ENCODE results near the gene TRMT13. TPM values are rescaled to one million over a fixed set of nuclear protein-coding genes. Genes with fewer than 3 reads are reported as not detected.

TRMT13 gene
- total RNA-seq, 1 experiment from 2014 or later: 19.4 TPM

- no peak for DNase-seq
- no peak within 1 kb of the TSS for H3K4me2 ChIP-seq (ENCODE audit: insufficient read depth, insufficient read length, low read length)
- no peak within 1 kb of the TSS for H3K27ac ChIP-seq (ENCODE audit: insufficient read length, low read depth, low read length)
- no peak within 1 kb of the TSS for H2BK12ac ChIP-seq (ENCODE audit: insufficient read length, low read depth, low read length)
- Mint-ChIP-seq H3K27ac (no peak within 1 kb of the TSS), H3K4me1 (peaks cover 0 to 4% of the 10 kb centered on the region in 2 experiments; a peak in 2 of 4 replicates), H3K36me3 (ENCODE audit: insufficient read depth in 1 of 3, low read depth in 3 of 3) (no peaks in the 10 kb centered on the region), H3K9me3 (no peaks in the 10 kb centered on the region), H3K4me3 (no peak within 1 kb of the TSS), H3K27me3 (ENCODE audit: low read depth) (no peaks in the 10 kb centered on the region)
- no peak within 1 kb of the TSS for H3K14ac ChIP-seq (ENCODE audit: insufficient read depth, low read length)
- H4K8ac ChIP-seq (replicated peaks; ENCODE audit: insufficient read length, low read depth, low read length): no peak within 1 kb of the TSS
- no peak within 1 kb of the TSS for H3K18ac ChIP-seq (ENCODE audit: insufficient read length, low read depth, low read length)
- no peak within 1 kb of the TSS for H3K9ac ChIP-seq (ENCODE audit: extremely low read depth, insufficient read length, low read length)
- no peaks in the 10 kb centered on the region for H3K4me1 ChIP-seq (ENCODE audit: insufficient read depth, low read length)
- no peak within 1 kb of the TSS for H2BK5ac ChIP-seq (ENCODE audit: insufficient read length, low read length)
- no peaks in the 10 kb centered on the region for H3K79me2 ChIP-seq (ENCODE audit: insufficient read depth, low read length)
- no peak within 1 kb of the TSS for H3K56ac ChIP-seq (ENCODE audit: insufficient read length, low read depth, low read length)
- H4K5ac ChIP-seq (ENCODE audit: insufficient read length, low read depth, low read length): no peak within 1 kb of the TSS
- no peak within 1 kb of the TSS for H3K4ac ChIP-seq (ENCODE audit: low read depth, low read length)
- H3K9me3 ChIP-seq (ENCODE audit: control insufficient read depth, low read depth, low read length): no peaks in the 10 kb centered on the region
- H3T11ph ChIP-seq (ENCODE audit: low read length): no peak within 1 kb of the TSS
- H2BK15ac ChIP-seq (ENCODE audit: low read depth, low read length): no peak within 1 kb of the TSS
- H2BK120ac ChIP-seq (ENCODE audit: low read depth, low read length, poor library complexity, severe bottlenecking): no peak within 1 kb of the TSS
- H3K23ac ChIP-seq (ENCODE audit: insufficient read length, low read depth, low read length): no peak within 1 kb of the TSS
- no peak within 1 kb of the TSS for H2BK20ac ChIP-seq (ENCODE audit: low read depth, low read length, poor library complexity, severe bottlenecking)
- no peaks in the 10 kb centered on the region for H3K27me3 ChIP-seq (ENCODE audit: insufficient read depth, low read length)
- no peak within 1 kb of the TSS for H4K91ac ChIP-seq (ENCODE audit: insufficient read length, low read depth, low read length)
- no peak for TF ChIP-seq CTCF (conservative IDR thresholded peaks at IDR 0.05)
- no peaks in the 10 kb centered on the region for H3K79me1 ChIP-seq (ENCODE audit: insufficient read depth, low read depth, low read length, poor library complexity, severe bottlenecking)
- H2AFZ ChIP-seq (ENCODE audit: low read length): no peak within 1 kb of the TSS
- no peaks in the 10 kb centered on the region for H3K23me2 ChIP-seq (ENCODE audit: insufficient read length, low read depth, low read length, poor library complexity, severe bottlenecking)
- no CpG with 5 or more reads among the region's 5 CpGs for WGBS (ENCODE audit: extremely low coverage, insufficient read length, low lambda C conversion rate)
- no peaks in the 10 kb centered on the region for H4K20me1 ChIP-seq (ENCODE audit: control insufficient read depth, insufficient read depth, insufficient read length)
- no peak within 1 kb of the TSS for H2AK5ac ChIP-seq (ENCODE audit: insufficient read length, low read length)
Measured at GRCh38 chr1:100178091-100178490, 45.1 kb downstream of the TRMT13 start, which contains the start of gene LRRC39. TSS of gene LRRC39 (minus strand) at chr1:100178256. CDS start at chr1:100168516, 9,740 bp downstream.

Measured in H9 (cell line).